HepG2 (cell line): Measurements from ENCODE around the gene AKAP10. TPM values are rescaled to one million over a fixed set of nuclear protein-coding genes. Genes with fewer than 3 reads are reported as not detected.

Experiments used
- ATAC-seq: fragments of 200-7000 bp; cut with Tn5 transposase; 3 replicates; pipeline ENCODE4 v1.9.1; 2020; ENCODE audit warnings: mild to moderate bottlenecking, moderate library complexity
- BruUV-seq: library from RNA; stranded (reverse); fragments of 400-500 nt; replicated peaks from 2 replicates; lab custom pipeline; 2021; lab: Mats Ljungman, UMichigan
- CTCF ChIA-PET: fragments of 300-600 bp; formaldehyde crosslinking; extraction: SDS; loops from one replicate; lab custom pipeline; 2021; ENCODE audit warnings: low total read pairs, inconsistent platforms, low intra/inter-chr PET ratio; lab: Yijun Ruan, JAX
- POLR2A ChIA-PET: fragments of 350-600 bp; sonication (Branson Sonifier 250); formaldehyde crosslinking; loops from one replicate; lab custom pipeline; 2020; ENCODE audit warnings: antibody characterized with exemption, inconsistent platforms; lab: Yijun Ruan, JAX
- DNase-seq: peaks from one replicate; pipeline ENCODE4 v3.0.0-alpha.2; 2015; ENCODE audit warnings: low spot score
- FAIRE-seq: peaks from 3 replicates; lab custom pipeline; 2011; peaks lifted over from hg19 to GRCh38; lab: Jason Lieb, UNC
- H2AFZ ChIP-seq: one replicate; pipeline ENCODE4 v1.6.1; 2011; ENCODE audit warnings: low read length, inconsistent platforms
- H3K27ac ChIP-seq: fragments of 300-600 bp; 3 replicates; pipeline ENCODE4 v1.8.0; 2011; ENCODE audit warnings: mixed run types, mild to moderate bottlenecking, mixed read lengths, low read length, inconsistent platforms; ENCODE audit not compliant: insufficient read depth; ENCODE audit errors: extremely low read length
- H3K27me3 ChIP-seq, 2 experiments: fragments of 200-600 bp in 1 of 2; 2 replicates in 1 of 2; 3 replicates in 1 of 2; pipeline versions ENCODE4 v1.6.0 to v1.8.0; 2011; ENCODE audit warnings: low read length in 2 of 2, mild to moderate bottlenecking in 2 of 2, moderate library complexity in 2 of 2, inconsistent platforms in 1 of 2; ENCODE audit not compliant: insufficient read depth in 2 of 2, control insufficient read depth in 1 of 2
- H3K36me3 ChIP-seq, 2 experiments: fragments of 200-600 bp in 1 of 2; replicated peaks in 1 of 2; 2 replicates in 1 of 2; 3 replicates in 1 of 2; pipeline versions ENCODE4 v1.5.1 to v1.8.0; 2011; ENCODE audit warnings: low read length in 2 of 2, inconsistent platforms in 1 of 2; ENCODE audit not compliant: insufficient read depth in 2 of 2, control insufficient read depth in 1 of 2
- H3K4me1 ChIP-seq: 2 replicates; pipeline ENCODE4 v1.5.1; 2012; ENCODE audit warnings: low read length, inconsistent platforms; ENCODE audit not compliant: insufficient read depth
- H3K4me2 ChIP-seq: 2 replicates; pipeline ENCODE4 v1.6.0; 2011; ENCODE audit warnings: low read depth, low read length, inconsistent platforms
- H3K4me3 ChIP-seq, 3 experiments: fragments of 200-600 bp in 1 of 3; sonication (generic), shearing (Covaris generic) in 1 of 3; replicated peaks in 1 of 3; 2 replicates each; pipeline ENCODE4 v1.5.1; 2011 to 2016; ENCODE audit warnings: low read length in 3 of 3, inconsistent platforms in 2 of 3, low read depth in 2 of 3, mild to moderate bottlenecking in 2 of 3, control low read depth in 1 of 3, mixed read lengths in 1 of 3; ENCODE audit not compliant: insufficient read depth in 1 of 3
- H3K79me2 ChIP-seq: one replicate; pipeline ENCODE4 v1.6.1; 2011; ENCODE audit warnings: low read length, inconsistent platforms; ENCODE audit not compliant: insufficient read depth
- H3K9ac ChIP-seq: 2 replicates; pipeline ENCODE4 v1.6.0; 2011; ENCODE audit warnings: mild to moderate bottlenecking, low read depth, low read length, inconsistent platforms; ENCODE audit not compliant: insufficient read depth
- H3K9me3 ChIP-seq: 2 replicates; pipeline ENCODE4 v1.5.1; 2012; ENCODE audit warnings: mild to moderate bottlenecking, low read length
- H4K20me1 ChIP-seq: 2 replicates; pipeline ENCODE4 v1.6.0; 2011; ENCODE audit warnings: inconsistent platforms, mild to moderate bottlenecking, low read length, moderate library complexity; ENCODE audit not compliant: insufficient read depth
- CC2D1A ChIP-seq: sonication (generic); formaldehyde crosslinking; IDR thresholded peaks from 2 replicates; pipeline ENCODE4 v1.8.1; 2023; ENCODE audit warnings: mild to moderate bottlenecking, missing genetic modification reagents
- DR1 ChIP-seq: sonication (generic); formaldehyde crosslinking; IDR thresholded peaks from 2 replicates; pipeline ENCODE4 v1.8.0; 2021; ENCODE audit warnings: mild to moderate bottlenecking, missing genetic modification reagents, inconsistent platforms
- HIVEP1 ChIP-seq: sonication (generic); formaldehyde crosslinking; IDR thresholded peaks from 2 replicates; pipeline ENCODE4 v1.4.0; 2020; ENCODE audit warnings: mild to moderate bottlenecking, missing genetic modification reagents
- JDP2 ChIP-seq: sonication (generic); formaldehyde crosslinking; IDR thresholded peaks from 2 replicates; pipeline ENCODE4 v1.8.1; 2022; ENCODE audit warnings: missing genetic modification reagents, borderline replicate concordance
- KLF11 ChIP-seq: IDR thresholded peaks from 2 replicates; pipeline ENCODE4 v1.6.1; 2016; ENCODE audit warnings: missing compliant biosample characterization
- MXD4 ChIP-seq: IDR thresholded peaks from 2 replicates; pipeline ENCODE4 v1.6.1; 2016; ENCODE audit warnings: mild to moderate bottlenecking, missing biosample characterization, missing genetic modification reagents
- PBX3 ChIP-seq: sonication (generic); formaldehyde crosslinking; IDR thresholded peaks from 2 replicates; pipeline ENCODE4 v1.8.1; 2023; ENCODE audit warnings: missing genetic modification reagents, inconsistent platforms, borderline replicate concordance
- POGK ChIP-seq: sonication (generic); formaldehyde crosslinking; conservative IDR thresholded peaks from 2 replicates; pipeline ENCODE4 v1.8.0; 2022; ENCODE audit warnings: mild to moderate bottlenecking, moderate library complexity, missing genetic modification reagents
- REXO4 ChIP-seq: sonication (generic); formaldehyde crosslinking; IDR thresholded peaks from 2 replicates; pipeline ENCODE4 v1.8.0; 2022; ENCODE audit warnings: missing genetic modification reagents, mild to moderate bottlenecking, borderline replicate concordance
- USF2 ChIP-seq, 2 experiments: sonication (generic) in 1 of 2; formaldehyde crosslinking in 1 of 2; IDR thresholded peaks; 2 replicates each; pipeline versions ENCODE4 v1.5.1 to v1.6.1; 2011 to 2020; ENCODE audit warnings: borderline replicate concordance in 1 of 2, low read depth in 1 of 2, low read length in 1 of 2, mild to moderate bottlenecking in 1 of 2, missing genetic modification reagents in 1 of 2, moderate library complexity in 1 of 2
- ZSCAN25 ChIP-seq: sonication (generic); formaldehyde crosslinking; IDR thresholded peaks from 2 replicates; pipeline ENCODE4 v1.8.0; 2022; ENCODE audit warnings: mild to moderate bottlenecking, missing genetic modification reagents
- WGBS: methylation state at CpG from one replicate; pipeline ENCODE4 v1.1.6; 2017; ENCODE audit warnings: low lambda C conversion rate; 5-methylcytosine and 5-hydroxymethylcytosine counted together
- in situ Hi-C: cut with HindIII; loops from 2 replicates; pipeline ENCODE4 v1.10.0; 2017; ENCODE audit warnings: low pct_unique_long_range_greater_than_20kb; ENCODE audit not compliant: extremely low pct_ligation_motif_present
- intact Hi-C: fragments of 100-400 bp; cut with micrococcal nuclease; formaldehyde crosslinking; loops from one replicate; pipeline ENCODE4 v1.10.0; 2022; ENCODE audit not compliant: unreplicated experiment
- polyA plus RNA-seq, 8 experiments: library from polyadenylated mRNA; depleted of rRNA in 3 of 8; stranded (reverse) in 7 of 8; unstranded in 1 of 8; fragments of >200 nt; fragmentation: Illumina TruSeq in 4 of 8; extraction: Trizol in 4 of 8; gene quantifications; 2 replicates each; pipeline versions ENCODE4 v1.2.1 to v1.2.3, GENCODE V29; 2011 to 2016; ENCODE audit warnings: low read depth in 4 of 8, missing spikeins in 1 of 8, mixed read lengths in 1 of 8; ENCODE audit not compliant: insufficient read depth in 1 of 8
- total RNA-seq, 5 experiments: library from RNA; depleted of rRNA; stranded (reverse); fragments of >200 nt; fragmentation: Illumina TruSeq; extraction: Trizol; gene quantifications; 2 replicates each; pipeline ENCODE4 v1.2.3, GENCODE V29; 2016; ENCODE audit warnings: low read depth in 1 of 5

Gene AKAP10
- total and polyA plus RNA-seq, 2 of the 13 experiments (the other 11 are each of a cell fraction or from before 2014, with no cell fraction given): 17.6 to 21.7 TPM

- no peak overlapping the region for H3K9ac ChIP-seq
- in situ Hi-C loops: loop anchor here (25.0 kb wide), 1 partner anchor 324 kb away; no protein-coding TSS in a partner anchor
- CTCF ChIA-PET: no interaction called here
- peak overlapping the region; percentile 36; the same call in 1 of the 2 replicates for H3K4me2 ChIP-seq
- no peak for FAIRE-seq
- H3K36me3 ChIP-seq: no peaks in the 10 kb centered on the region
- DNase-seq: no peak
- 8% methylated on average over 1 of the region's 1 CpG for WGBS
- peaks cover 14% of the 10 kb centered on the region; the same call in 1 of the 2 replicates for H3K4me1 ChIP-seq
- peaks cover 0 to 4% of the 10 kb centered on the region in 2 experiments; a peak in 1 of 5 replicates for H3K27me3 ChIP-seq
- no peaks in the 10 kb centered on the region for H3K79me2 ChIP-seq
- BruUV-seq: no TSS peak
- no peaks in the 10 kb centered on the region for H4K20me1 ChIP-seq
- intact Hi-C loops: loop anchor here (2.0 kb wide), 1 partner anchor 21 kb away; the partner anchor contains the start of gene SPECC1
- no peak overlapping the region for H3K27ac ChIP-seq
- no peaks in the 10 kb centered on the region for H3K9me3 ChIP-seq
- TF ChIP-seq ZSCAN25 (CRISPR knock-in tag) (no peak), JDP2 (CRISPR knock-in tag) (no peak), KLF11 (no peak), MXD4 (CRISPR knock-in tag) (no peak), USF2 (IDR thresholded peaks at IDR 0.05; ENCODE audit: low read depth, low read length) (no peak), USF2 (CRISPR knock-in tag; IDR thresholded peaks at IDR 0.05; ENCODE audit: borderline replicate concordance) (no peak), DR1 (CRISPR knock-in tag) (no peak), POGK (CRISPR knock-in tag) (no peak), HIVEP1 (CRISPR knock-in tag) (no peak), PBX3 (CRISPR knock-in tag) (no peak), REXO4 (no peak), CC2D1A (CRISPR knock-in tag) (no peak)
- POLR2A ChIA-PET: no interaction called here
- no peak overlapping the region; a peak in 1 of 6 replicates for H3K4me3 ChIP-seq
- ATAC-seq: no peak
- no peak overlapping the region for H2AFZ ChIP-seq
Observed at GRCh38 chr17:19987897-19988296, 10.3 kb upstream of the AKAP10 start.
